IMR-90 (cell line): ENCODE measurements around the gene WDFY1. TPM values are rescaled to one million over a fixed set of nuclear protein-coding genes. Genes with fewer than 3 reads are reported as not detected.

Source experiments
- ATAC-seq: fragments of 200-7000 bp; cut with Tn5 transposase; 2 replicates; pipeline ENCODE4 v1.9.1; 2020; ENCODE audit warnings: low read depth, mild to moderate bottlenecking, moderate library complexity
- BruUV-seq: library from RNA; stranded (reverse); fragments of 400-500 nt; replicated peaks from 2 replicates; lab custom pipeline; 2021; lab: Mats Ljungman, UMichigan
- CTCF ChIA-PET: fragments of 300-600 bp; formaldehyde crosslinking; extraction: SDS; loops from one replicate; lab custom pipeline; 2021; ENCODE audit warnings: antibody characterized with exemption; lab: Yijun Ruan, JAX
- POLR2A ChIA-PET: fragments of 300-600 bp; sonication (Branson Sonifier 250); formaldehyde crosslinking; loops from one replicate; lab custom pipeline; 2022; ENCODE audit warnings: antibody characterized with exemption; ENCODE audit not compliant: unreplicated experiment; lab: Charles Lee
- DNase-seq: peaks from one replicate; pipeline ENCODE4 v3.0.0; 2013
- H2AFZ ChIP-seq: replicated peaks from 2 replicates; pipeline ENCODE3; 2013; ENCODE audit warnings: low read length, mild to moderate bottlenecking; ENCODE audit not compliant: poor library complexity
- H2AK5ac ChIP-seq: 2 replicates; pipeline ENCODE4 v1.6.1; 2013; ENCODE audit warnings: low read depth, low read length, inconsistent platforms
- H2AK9ac ChIP-seq: replicated peaks from 2 replicates; pipeline ENCODE3; 2013; ENCODE audit warnings: mild to moderate bottlenecking, low read depth, low read length, moderate library complexity; ENCODE audit not compliant: poor library complexity
- H2BK120ac ChIP-seq: 2 replicates; pipeline ENCODE4 v1.6.1; 2013; ENCODE audit warnings: low read depth, low read length, inconsistent platforms
- H2BK15ac ChIP-seq: 3 replicates; pipeline ENCODE4 v1.6.1; 2013; ENCODE audit warnings: low read depth, low read length, inconsistent platforms
- H2BK20ac ChIP-seq: 2 replicates; pipeline ENCODE4 v1.6.1; 2013; ENCODE audit warnings: low read depth, mild to moderate bottlenecking, inconsistent platforms, low read length, moderate library complexity
- H2BK5ac ChIP-seq: 2 replicates; pipeline ENCODE4 v1.6.1; 2013; ENCODE audit warnings: mild to moderate bottlenecking, low read depth, low read length, inconsistent platforms; ENCODE audit not compliant: poor library complexity, severe bottlenecking
- H3K14ac ChIP-seq: replicated peaks from 2 replicates; pipeline ENCODE4 v1.6.1; 2013; ENCODE audit warnings: low read depth, low read length, inconsistent platforms
- H3K18ac ChIP-seq: 2 replicates; pipeline ENCODE4 v1.6.1; 2013; ENCODE audit warnings: low read depth, low read length, control low read depth
- H3K23ac ChIP-seq: 2 replicates; pipeline ENCODE4 v1.6.1; 2013; ENCODE audit warnings: low read depth, low read length, inconsistent platforms
- H3K27ac ChIP-seq: 2 replicates; pipeline ENCODE4 v1.5.1; 2013; ENCODE audit warnings: mild to moderate bottlenecking, control low read depth, low read length; ENCODE audit not compliant: insufficient read depth
- H3K27me3 ChIP-seq: 2 replicates; pipeline ENCODE4 v1.6.1; 2013; ENCODE audit warnings: low read length; ENCODE audit not compliant: control insufficient read depth, insufficient read depth
- H3K36me3 ChIP-seq: 2 replicates; pipeline ENCODE4 v1.6.1; 2013; ENCODE audit warnings: low read length, mixed read lengths; ENCODE audit not compliant: control insufficient read depth, insufficient read depth
- H3K4ac ChIP-seq: 2 replicates; pipeline ENCODE4 v1.6.1; 2013; ENCODE audit warnings: low read depth, low read length, inconsistent platforms
- H3K4me1 ChIP-seq: 2 replicates; pipeline ENCODE4 v1.6.1; 2013; ENCODE audit warnings: low read length, mixed read lengths; ENCODE audit not compliant: control insufficient read depth, insufficient read depth
- H3K4me2 ChIP-seq: 2 replicates; pipeline ENCODE4 v1.6.1; 2013; ENCODE audit warnings: low read depth, mild to moderate bottlenecking, control low read depth, low read length, moderate library complexity
- H3K4me3 ChIP-seq: 2 replicates; pipeline ENCODE4 v1.5.1; 2013; ENCODE audit warnings: low read depth, mild to moderate bottlenecking, control low read depth, low read length, moderate library complexity; ENCODE audit not compliant: insufficient read depth
- H3K56ac ChIP-seq: 2 replicates; pipeline ENCODE4 v1.6.1; 2013; ENCODE audit warnings: low read length, inconsistent platforms; ENCODE audit not compliant: insufficient read depth; ENCODE audit errors: extremely low read depth
- H3K79me1 ChIP-seq, 2 experiments: 2 replicates each; pipeline ENCODE4 v1.6.1; 2013; ENCODE audit warnings: low read length in 2 of 2, inconsistent platforms in 1 of 2, low read depth in 1 of 2
- H3K9ac ChIP-seq: 2 replicates; pipeline ENCODE4 v1.6.1; 2013; ENCODE audit warnings: low read depth, low read length, control low read depth
- H3K9me1 ChIP-seq: 2 replicates; pipeline ENCODE4 v1.6.1; 2013; ENCODE audit warnings: low read length, inconsistent platforms; ENCODE audit not compliant: insufficient read depth
- H3K9me3 ChIP-seq: 2 replicates; pipeline ENCODE4 v1.6.1; 2013; ENCODE audit warnings: low read length; ENCODE audit not compliant: control insufficient read depth, insufficient read depth
- H4K20me1 ChIP-seq: 2 replicates; pipeline ENCODE4 v1.6.1; 2013; ENCODE audit warnings: low read length, inconsistent platforms; ENCODE audit not compliant: insufficient read depth
- H4K5ac ChIP-seq: 2 replicates; pipeline ENCODE4 v1.6.1; 2013; ENCODE audit warnings: mild to moderate bottlenecking, low read depth, low read length, control low read depth
- H4K8ac ChIP-seq, 2 experiments: 2 replicates each; pipeline ENCODE4 v1.6.1; 2013; ENCODE audit warnings: low read depth in 2 of 2, low read length in 2 of 2, control low read depth in 1 of 2, inconsistent platforms in 1 of 2
- H4K91ac ChIP-seq: 2 replicates; pipeline ENCODE4 v1.6.1; 2013; ENCODE audit warnings: low read depth, low read length, inconsistent platforms; ENCODE audit not compliant: insufficient read depth
- BHLHE40 ChIP-seq: fragments of 150-350 bp; IDR thresholded peaks from 2 replicates; pipeline ENCODE4 v1.6.1; 2016; ENCODE audit warnings: mild to moderate bottlenecking, low read depth, low read length
- CEBPB ChIP-seq: IDR thresholded peaks from 2 replicates; pipeline ENCODE4 v1.6.1; 2012; ENCODE audit warnings: low read depth, low read length, improper control_type of control experiment
- CHD1 ChIP-seq: IDR thresholded peaks from 2 replicates; pipeline ENCODE4 v1.6.1; 2012; ENCODE audit warnings: low read depth, low read length, improper control_type of control experiment
- CTCF ChIP-seq: conservative IDR thresholded peaks from 2 replicates; pipeline ENCODE4 v1.5.1; 2012; ENCODE audit warnings: mild to moderate bottlenecking, low read depth, low read length, improper control_type of control experiment
- ELK1 ChIP-seq: fragments of 150-350 bp; IDR thresholded peaks from 2 replicates; pipeline ENCODE4 v1.6.1; 2016; ENCODE audit warnings: low read depth, mild to moderate bottlenecking, low read length, moderate library complexity, borderline replicate concordance
- FOS ChIP-seq: fragments of 150-350 bp; IDR thresholded peaks from 2 replicates; pipeline ENCODE4 v1.6.1; 2016; ENCODE audit warnings: low read depth, low read length
- MAFK ChIP-seq: IDR thresholded peaks from 2 replicates; pipeline ENCODE4 v1.6.1; 2012; ENCODE audit warnings: low read depth, low read length, improper control_type of control experiment
- MAZ ChIP-seq: IDR thresholded peaks from 2 replicates; pipeline ENCODE4 v1.6.1; 2012; ENCODE audit warnings: low read depth, mild to moderate bottlenecking, low read length, improper control_type of control experiment, moderate library complexity, borderline replicate concordance
- MXI1 ChIP-seq: IDR thresholded peaks from 2 replicates; pipeline ENCODE4 v1.6.1; 2012; ENCODE audit warnings: low read depth, mild to moderate bottlenecking, low read length, moderate library complexity, borderline replicate concordance
- NFE2L2 ChIP-seq: fragments of 150-350 bp; IDR thresholded peaks from 2 replicates; pipeline ENCODE4 v1.6.1; 2016; ENCODE audit warnings: low read depth, mild to moderate bottlenecking, low read length
- POLR2A ChIP-seq: IDR thresholded peaks from 2 replicates; pipeline ENCODE4 v1.6.1; 2012; ENCODE audit warnings: mild to moderate bottlenecking, low read depth, low read length
- RAD21 ChIP-seq: IDR thresholded peaks from 2 replicates; pipeline ENCODE4 v1.6.1; 2012; ENCODE audit warnings: low read length, improper control_type of control experiment
- RCOR1 ChIP-seq: IDR thresholded peaks from 2 replicates; pipeline ENCODE4 v1.6.1; 2012; ENCODE audit warnings: mild to moderate bottlenecking, low read length, improper control_type of control experiment; ENCODE audit not compliant: insufficient replicate concordance
- RFX5 ChIP-seq: IDR thresholded peaks from 2 replicates; pipeline ENCODE4 v1.8.0; 2012; ENCODE audit warnings: low read depth, mild to moderate bottlenecking, low read length, moderate library complexity
- SMC3 ChIP-seq: fragments of 150-350 bp; IDR thresholded peaks from 2 replicates; pipeline ENCODE4 v1.6.1; 2016; ENCODE audit warnings: low read depth, mild to moderate bottlenecking, antibody characterized with exemption, low read length, moderate library complexity
- USF2 ChIP-seq: fragments of 150-350 bp; IDR thresholded peaks from 2 replicates; pipeline ENCODE4 v1.6.1; 2017; ENCODE audit warnings: mild to moderate bottlenecking, antibody characterized with exemption, low read length, low read depth
- WGBS, 2 experiments: methylation state at CpG; one replicate each; pipeline versions ENCODE4 v1.1.5 to v1.1.7; 2013; ENCODE audit warnings: missing lambda C conversion rate in 2 of 2; ENCODE audit not compliant: insufficient read length in 1 of 2; ENCODE audit errors: extremely low coverage in 2 of 2; 5-methylcytosine and 5-hydroxymethylcytosine counted together
- dilution Hi-C: fragments of 300-500 bp; cut with HindIII; formaldehyde crosslinking; loops from one replicate; pipeline ENCODE4 v1.14.3; 2018; ENCODE audit warnings: low sequenced_read_pairs; ENCODE audit not compliant: unreplicated experiment
- in situ Hi-C: fragments of 300-500 bp; cut with MboI; formaldehyde crosslinking; loops from 3 replicates; pipeline ENCODE4 v1.14.3; 2019; ENCODE audit warnings: low sequenced_read_pairs, inconsistent platforms, mixed read lengths
- intact Hi-C: fragments of 100-400 bp; cut with micrococcal nuclease; formaldehyde crosslinking; loops from 2 replicates; pipeline ENCODE4 v1.10.0; 2022
- polyA plus RNA-seq, 3 experiments: library from polyadenylated mRNA; depleted of rRNA; stranded (reverse); fragments of >200 nt; gene quantifications; 2 replicates each; pipeline ENCODE4 v1.2.3, GENCODE V29; 2012; ENCODE audit warnings: low replicate concordance in 1 of 3
- total RNA-seq: library from RNA; depleted of rRNA; stranded (reverse); fragments of >200 nt; gene quantifications from 2 replicates; pipeline ENCODE4 v1.2.3, GENCODE V29; 2012

The WDFY1 gene
- total and polyA plus RNA-seq, 2 of the 4 experiments (the other 2 are of a cell fraction) = 35.6 to 93.6 TPM

GRCh38 chr2:223922308-223922707 lies 22.8 kb downstream of the WDFY1 start:
- no peak overlapping the region for H3K4ac ChIP-seq
- in situ Hi-C loops (no loop called here), intact Hi-C loops (no loop called here), dilution Hi-C loops (no loop called here)
- H3K9ac ChIP-seq = no peak overlapping the region
- no peak overlapping the region for H3K18ac ChIP-seq
- H4K8ac ChIP-seq = peak overlapping the region in 1 of 2 experiments; percentile 18; a peak in 1 of 4 replicates
- H3K14ac ChIP-seq = peak overlapping the region; percentile 35; the same call in 1 of the 2 replicates
- H2AK9ac ChIP-seq = no peak overlapping the region
- no peak overlapping the region; the same call in 1 of the 2 replicates for H4K91ac ChIP-seq
- peak; percentile 21 for ATAC-seq
- WGBS, 2 experiments = no CpG with 5 or more reads among the region's 3 CpGs
- H3K27ac ChIP-seq = peak overlapping the region; percentile 43; the same call in 1 of the 2 replicates
- H3K4me1 ChIP-seq = peaks cover 22% of the 10 kb centered on the region
- H2AK5ac ChIP-seq = no peak overlapping the region
- H3K23ac ChIP-seq = no peak overlapping the region
- H2BK5ac ChIP-seq = no peak overlapping the region
- no peak for DNase-seq
- H3K9me3 ChIP-seq = no peaks in the 10 kb centered on the region; the same call in none of the 2 replicates
- H2AFZ ChIP-seq = no peak overlapping the region
- H3K4me2 ChIP-seq = 0 out of 2 replicates have a peak overlapping the region, but pooled peaks have one; percentile 25
- no peak for TF ChIP-seq RCOR1
- no peak for TF ChIP-seq CHD1
- no peak for TF ChIP-seq NFE2L2
- no peak for TF ChIP-seq USF2
- no peak for TF ChIP-seq RAD21
- TF ChIP-seq SMC3 = no peak
- TF ChIP-seq MAZ = no peak
- TF ChIP-seq FOS = no peak
- TF ChIP-seq ELK1 = no peak
- TF ChIP-seq CTCF = no peak
- TF ChIP-seq MAFK = no peak
- TF ChIP-seq BHLHE40 = no peak
- TF ChIP-seq POLR2A = no peak
- no peak for TF ChIP-seq RFX5
- TF ChIP-seq CEBPB = no peak
- TF ChIP-seq MXI1 = no peak
- H3K9me1 ChIP-seq = peaks cover 28% of the 10 kb centered on the region
- H3K4me3 ChIP-seq = no peak overlapping the region
- H3K27me3 ChIP-seq = no peaks in the 10 kb centered on the region
- no peak overlapping the region; the same call in 1 of the 2 replicates for H2BK20ac ChIP-seq
- POLR2A ChIA-PET = no interaction called here
- peaks cover 55% of the 10 kb centered on the region for H4K20me1 ChIP-seq
- CTCF ChIA-PET = no interaction called here
- H3K79me1 ChIP-seq = peaks cover 23 to 70% of the 10 kb centered on the region in 2 experiments
- peak overlapping the region; percentile 7; the same call in 1 of the 2 replicates for H2BK120ac ChIP-seq
- 0 out of 3 replicates have a peak overlapping the region, but pooled peaks have one; percentile 19 for H2BK15ac ChIP-seq
- no TSS peak for BruUV-seq
- H3K56ac ChIP-seq = peak overlapping the region; percentile 26; the same call in 1 of the 2 replicates
- H4K5ac ChIP-seq = no peak overlapping the region; the same call in 1 of the 2 replicates
- H3K36me3 ChIP-seq = peaks cover 10% of the 10 kb centered on the region
